ENCODE measurements around the gene TTLL10. TPM values are rescaled to one million over a fixed set of nuclear protein-coding genes. Genes with fewer than 3 reads are reported as not detected.

Gene TTLL10
- total RNA-seq, 4 donors from 2014 or later: not detected

- Histone ChIP-seq H3K27ac (no peak overlapping the region), H3K4me3 (no peak overlapping the region), H3K36me3 (no peaks in the 10 kb centered on the region), H3K9me3 (no peaks in the 10 kb centered on the region), H3K4me1 (peaks cover 43% of the 10 kb centered on the region), H3K27me3 (peaks cover 13% of the 10 kb centered on the region)
- 88% methylated on average over 19 of the region's 29 CpGs for whole genome bisulfite sequencing
- no peak for DNase-seq (ENCODE audit: low spot score in 2 of 2)
- TF ChIP-seq POLR2A (IDR thresholded peaks at IDR 0.05) (no peak), EP300 (IDR thresholded peaks at IDR 0.05) (no peak), CTCF (IDR thresholded peaks at IDR 0.05) (no peak), POLR2AphosphoS5 (IDR thresholded peaks at IDR 0.05) (no peak)
These were observed 12.5 kb upstream of the TTLL10 start for GRCh38 chr1:1161078-1161682.

- Histone ChIP-seq H3K9me3 (no peaks in the 10 kb centered on the region), H3K27ac (peak overlapping the region; percentile 85), H3K4me3 (no peak overlapping the region), H3K36me3 (no peaks in the 10 kb centered on the region), H3K27me3 (peaks cover 18% of the 10 kb centered on the region), H3K4me1 (peaks cover 48% of the 10 kb centered on the region)
- TF ChIP-seq POLR2AphosphoS5 (IDR thresholded peaks at IDR 0.05): no peak
- TF ChIP-seq POLR2A (IDR thresholded peaks at IDR 0.05): no peak
- no peak for TF ChIP-seq CTCF (IDR thresholded peaks at IDR 0.05)
- no peak for TF ChIP-seq EP300 (IDR thresholded peaks at IDR 0.05)
- 63% methylated on average over 9 of the region's 17 CpGs for WGBS
- DNase-seq (ENCODE audit: low spot score in 2 of 2): no peak
These were observed 12.0 kb upstream of the TTLL10 start for GRCh38 chr1:1161683-1162079.

- DNase-seq (ENCODE audit: low spot score in 2 of 2): no peak
- no peak for TF ChIP-seq POLR2A (IDR thresholded peaks at IDR 0.05)
- no peak for TF ChIP-seq POLR2AphosphoS5 (IDR thresholded peaks at IDR 0.05)
- no peak for TF ChIP-seq CTCF (IDR thresholded peaks at IDR 0.05)
- no peak for TF ChIP-seq EP300 (IDR thresholded peaks at IDR 0.05)
These were observed 10.8 kb upstream of the TTLL10 start for GRCh38 chr1:1162597-1163537.

GRCh38 chr1:1163538-1164070 lies 10.1 kb upstream of the TTLL10 start:
- 88% methylated on average over 12 of the region's 33 CpGs for WGBS
- TF ChIP-seq POLR2A (IDR thresholded peaks at IDR 0.05) (no peak), POLR2AphosphoS5 (IDR thresholded peaks at IDR 0.05) (no peak), EP300 (IDR thresholded peaks at IDR 0.05) (no peak), CTCF (IDR thresholded peaks at IDR 0.05) (no peak)
- Histone ChIP-seq H3K4me3 (peak overlapping the region; percentile 55), H3K27ac (peak overlapping the region; percentile 85), H3K9me3 (no peaks in the 10 kb centered on the region), H3K36me3 (no peaks in the 10 kb centered on the region), H3K27me3 (peaks cover 36% of the 10 kb centered on the region), H3K4me1 (peaks cover 43% of the 10 kb centered on the region)
- DNase-seq (ENCODE audit: low spot score in 2 of 2): no peak

More at GRCh38 chr1:1162597-1163537, 10.8 kb upstream of the TTLL10 start:
- 48% methylated on average over 32 of the region's 73 CpGs for WGBS
- Histone ChIP-seq H3K27ac (peak overlapping the region; percentile 85), H3K36me3 (no peaks in the 10 kb centered on the region), H3K4me1 (peaks cover 51% of the 10 kb centered on the region), H3K27me3 (peaks cover 28% of the 10 kb centered on the region), H3K9me3 (no peaks in the 10 kb centered on the region), H3K4me3 (peak overlapping the region; percentile 55)

GRCh38 chr1:1164361-1164700 lies 9.3 kb upstream of the TTLL10 start:
- 49% methylated on average over 10 of the region's 26 CpGs for WGBS
- Histone ChIP-seq H3K4me3 (peak overlapping the region; percentile 55), H3K36me3 (no peaks in the 10 kb centered on the region), H3K27ac (peak overlapping the region; percentile 85), H3K4me1 (peaks cover 36% of the 10 kb centered on the region), H3K9me3 (no peaks in the 10 kb centered on the region), H3K27me3 (peaks cover 43% of the 10 kb centered on the region)
- no peak for TF ChIP-seq POLR2AphosphoS5 (IDR thresholded peaks at IDR 0.05)
- no peak for TF ChIP-seq CTCF (IDR thresholded peaks at IDR 0.05)
- no peak for TF ChIP-seq EP300 (IDR thresholded peaks at IDR 0.05)
- TF ChIP-seq POLR2A (IDR thresholded peaks at IDR 0.05): no peak
- no peak for DNase-seq (ENCODE audit: low spot score in 2 of 2)
